GM23338 (cell line): ENCODE data around the gene EBF4. TPM values are rescaled to one million over a fixed set of nuclear protein-coding genes. Genes with fewer than 3 reads are reported as not detected.

Source experiments
- ATAC-seq: fragments of 200-7000 bp; cut with Tn5 transposase; 3 replicates; pipeline ENCODE4 v1.9.1; 2020
- DNase-seq: peaks from one replicate; pipeline ENCODE4 v3.0.0-alpha.2; 2015; ENCODE audit warnings: low spot score
- H2AFZ ChIP-seq: fragments of 200-600 bp; sonication (generic); 2 replicates; pipeline ENCODE4 v1.8.0; 2016; ENCODE audit warnings: antibody characterized with exemption, mild to moderate bottlenecking, moderate library complexity
- H3F3A ChIP-seq: fragments of 200-600 bp; sonication (generic); replicated peaks from 2 replicates; pipeline ENCODE4 v1.8.0; 2017; ENCODE audit warnings: antibody characterized with exemption, mixed run types, low read depth
- H3K27ac ChIP-seq: fragments of 200-600 bp; sonication (generic); 2 replicates; pipeline ENCODE4 v1.6.1; 2016; ENCODE audit warnings: low read depth
- H3K27me3 ChIP-seq: fragments of 200-600 bp; sonication (generic); 2 replicates; pipeline ENCODE4 v1.8.0; 2016; ENCODE audit warnings: mild to moderate bottlenecking, mixed run types, moderate library complexity; ENCODE audit not compliant: insufficient read depth
- H3K36me3 ChIP-seq: fragments of 200-600 bp; sonication (generic); 2 replicates; pipeline ENCODE4 v1.8.0; 2016; ENCODE audit warnings: mild to moderate bottlenecking; ENCODE audit not compliant: insufficient read depth
- H3K4me1 ChIP-seq: fragments of 200-600 bp; sonication (generic); 2 replicates; pipeline ENCODE4 v1.8.0; 2016; ENCODE audit warnings: mild to moderate bottlenecking, moderate library complexity; ENCODE audit not compliant: insufficient read depth
- H3K4me2 ChIP-seq: fragments of 200-600 bp; sonication (generic); 2 replicates; pipeline ENCODE4 v1.7.1; 2017; ENCODE audit warnings: mixed run types
- H3K4me3 ChIP-seq: fragments of 200-600 bp; sonication (generic); 2 replicates; pipeline ENCODE4 v1.6.1; 2016; ENCODE audit warnings: mixed run types
- H3K79me2 ChIP-seq: fragments of 200-600 bp; sonication (generic); replicated peaks from 2 replicates; pipeline ENCODE4 v1.8.0; 2017; ENCODE audit warnings: mild to moderate bottlenecking; ENCODE audit not compliant: insufficient read depth
- H3K9me2 ChIP-seq: fragments of 200-600 bp; sonication (generic); 2 replicates; pipeline ENCODE4 v1.8.0; 2017; ENCODE audit not compliant: insufficient read depth
- H4K20me1 ChIP-seq: fragments of 200-600 bp; sonication (generic); replicated peaks from 2 replicates; pipeline ENCODE4 v1.8.0; 2017; ENCODE audit warnings: mild to moderate bottlenecking; ENCODE audit not compliant: insufficient read depth
- H3K27ac Mint-ChIP-seq: 2 replicates; pipeline ENCODE4 v1.8.0; 2020; ENCODE audit warnings: inconsistent platforms, mild to moderate bottlenecking, moderate library complexity, mixed read lengths
- H3K27me3 Mint-ChIP-seq: 3 replicates; pipeline ENCODE4 v1.8.0; 2022; ENCODE audit warnings: low read depth, mild to moderate bottlenecking, moderate library complexity, mixed read lengths, inconsistent platforms; ENCODE audit not compliant: insufficient read depth, poor library complexity
- H3K36me3 Mint-ChIP-seq: 3 replicates; pipeline ENCODE4 v1.8.0; 2021; ENCODE audit warnings: low read depth, mild to moderate bottlenecking, inconsistent platforms, moderate library complexity, mixed read lengths
- H3K4me1 Mint-ChIP-seq: 3 replicates; pipeline ENCODE4 v1.8.0; 2020; ENCODE audit warnings: mild to moderate bottlenecking, inconsistent platforms, mixed read lengths
- H3K4me3 Mint-ChIP-seq: 3 replicates; pipeline ENCODE4 v1.8.0; 2021; ENCODE audit warnings: moderate library complexity, mild to moderate bottlenecking, inconsistent platforms, mixed read lengths
- H3K9me3 Mint-ChIP-seq: 3 replicates; pipeline ENCODE4 v1.8.0; 2020; ENCODE audit warnings: moderate library complexity, mild to moderate bottlenecking, inconsistent platforms, mixed read lengths
- CREB1 ChIP-seq: fragments of 250-450 bp; sonication (Bioruptor Pico); IDR thresholded peaks from 2 replicates; pipeline ENCODE4 v1.5.0; 2020; ENCODE audit warnings: low read depth, mild to moderate bottlenecking, moderate library complexity
- EZH2 ChIP-seq: fragments of 200-600 bp; sonication (generic); IDR thresholded peaks from one replicate; pipeline ENCODE4 v1.8.0; 2017; ENCODE audit warnings: antibody characterized with exemption, mild to moderate bottlenecking, low read depth; ENCODE audit not compliant: unreplicated experiment
- JUNB ChIP-seq: IDR thresholded peaks from one replicate; pipeline ENCODE4 v1.6.1; 2016; ENCODE audit warnings: antibody characterized with exemption; ENCODE audit not compliant: unreplicated experiment
- NANOG ChIP-seq: IDR thresholded peaks from 2 replicates; pipeline ENCODE4 v1.6.1; 2016; ENCODE audit warnings: antibody characterized with exemption, borderline replicate concordance
- POLR2AphosphoS5 ChIP-seq: IDR thresholded peaks from 2 replicates; pipeline ENCODE4 v1.6.1; 2016; ENCODE audit warnings: antibody characterized with exemption, low read depth
- ZNF114 ChIP-seq: fragments of 250-450 bp; sonication (Bioruptor Pico); IDR thresholded peaks from 2 replicates; pipeline ENCODE4 v1.5.0; 2020; ENCODE audit warnings: mild to moderate bottlenecking, moderate library complexity
- ZNF331 ChIP-seq: fragments of 250-450 bp; sonication (Bioruptor Pico); IDR thresholded peaks from 2 replicates; pipeline ENCODE4 v1.5.0; 2020; ENCODE audit warnings: low read depth, mild to moderate bottlenecking, moderate library complexity
- polyA plus RNA-seq: library from polyadenylated mRNA; unstranded; fragments of >200 nt; fragmentation: Nextera tagmentation; extraction: Ambion mirVana; gene quantifications from 2 replicates; pipeline ENCODE4 v1.2.1, GENCODE V29; 2016
- total RNA-seq: library from RNA; depleted of rRNA; stranded (reverse); fragments of >200 nt; shearing (Covaris generic); gene quantifications from 2 replicates; pipeline ENCODE4 v1.2.3, GENCODE V29; 2014
- TF ChIP-seq, protein P1 (sequence below): IDR thresholded peaks from 2 replicates; pipeline ENCODE4 v1.6.1; 2016; ENCODE audit warnings: antibody characterized with exemption
- TF ChIP-seq, protein P2 (sequence below): fragments of 250-450 bp; sonication (Bioruptor Pico); IDR thresholded peaks from 2 replicates; pipeline ENCODE4 v1.5.0; 2020; ENCODE audit warnings: mild to moderate bottlenecking, moderate library complexity
- TF ChIP-seq, protein P3 (sequence below): IDR thresholded peaks from one replicate; pipeline ENCODE4 v1.6.1; 2018; ENCODE audit warnings: antibody characterized with exemption; ENCODE audit not compliant: unreplicated experiment

EBF4 gene
- total and polyA plus RNA-seq, 2 experiments from 2014 or later = 0.66 to 1.6 TPM

DNA sequence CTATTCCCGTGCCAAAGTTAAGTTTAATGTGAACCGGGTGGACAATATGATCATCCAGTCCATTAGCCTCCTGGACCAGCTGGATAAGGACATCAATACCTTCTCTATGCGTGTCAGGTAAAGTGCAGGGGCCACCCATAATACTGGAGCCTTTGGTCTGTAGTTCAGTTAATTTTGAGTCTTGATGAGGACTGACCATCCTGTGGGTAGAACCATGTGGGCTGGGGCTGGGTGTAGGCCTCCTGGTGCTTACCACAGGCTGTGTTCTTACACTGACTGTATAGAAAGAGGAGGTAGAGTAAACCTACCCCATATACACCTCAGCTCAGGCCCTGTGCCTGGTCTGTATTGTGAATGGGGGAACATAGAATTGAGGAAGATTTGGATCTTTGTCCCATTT, 37.7 kb upstream of the EBF4 start:
- no peak overlapping the region for H2AFZ ChIP-seq
- H3K27me3 Mint-ChIP-seq = peaks cover 30% of the 10 kb centered on the region
- no peaks in the 10 kb centered on the region for H3K27me3 ChIP-seq
- H3K4me3 Mint-ChIP-seq = peak overlapping the region; percentile 94
- H3K4me1 ChIP-seq = peaks cover 15% of the 10 kb centered on the region
- H3K4me1 Mint-ChIP-seq = peaks cover 20% of the 10 kb centered on the region
- H3K9me3 Mint-ChIP-seq = peaks cover 4% of the 10 kb centered on the region
- H3K4me2 ChIP-seq = peak overlapping the region; percentile 100
- peaks cover 56% of the 10 kb centered on the region for H3K36me3 ChIP-seq
- H4K20me1 ChIP-seq = peaks cover 56% of the 10 kb centered on the region
- H3K79me2 ChIP-seq = peaks cover 48% of the 10 kb centered on the region
- H3K4me3 ChIP-seq = peak overlapping the region; percentile 99
- peak overlapping the region; percentile 85; the same call in 1 of the 2 replicates for H3K27ac ChIP-seq
- H3K9me2 ChIP-seq = no peaks in the 10 kb centered on the region
- TF ChIP-seq EZH2 = no peak
- no peak for TF ChIP-seq POLR2AphosphoS5
- TF ChIP-seq ZNF331 = no peak
- no peak for TF ChIP-seq ZNF114 (CRISPR knock-in tag)
- no peak for TF ChIP-seq CREB1 (CRISPR knock-in tag)
- TF ChIP-seq, protein P1, sequence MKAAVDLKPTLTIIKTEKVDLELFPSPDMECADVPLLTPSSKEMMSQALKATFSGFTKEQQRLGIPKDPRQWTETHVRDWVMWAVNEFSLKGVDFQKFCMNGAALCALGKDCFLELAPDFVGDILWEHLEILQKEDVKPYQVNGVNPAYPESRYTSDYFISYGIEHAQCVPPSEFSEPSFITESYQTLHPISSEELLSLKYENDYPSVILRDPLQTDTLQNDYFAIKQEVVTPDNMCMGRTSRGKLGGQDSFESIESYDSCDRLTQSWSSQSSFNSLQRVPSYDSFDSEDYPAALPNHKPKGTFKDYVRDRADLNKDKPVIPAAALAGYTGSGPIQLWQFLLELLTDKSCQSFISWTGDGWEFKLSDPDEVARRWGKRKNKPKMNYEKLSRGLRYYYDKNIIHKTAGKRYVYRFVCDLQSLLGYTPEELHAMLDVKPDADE = no peak
- TF ChIP-seq NANOG = no peak
- TF ChIP-seq, protein P2, sequence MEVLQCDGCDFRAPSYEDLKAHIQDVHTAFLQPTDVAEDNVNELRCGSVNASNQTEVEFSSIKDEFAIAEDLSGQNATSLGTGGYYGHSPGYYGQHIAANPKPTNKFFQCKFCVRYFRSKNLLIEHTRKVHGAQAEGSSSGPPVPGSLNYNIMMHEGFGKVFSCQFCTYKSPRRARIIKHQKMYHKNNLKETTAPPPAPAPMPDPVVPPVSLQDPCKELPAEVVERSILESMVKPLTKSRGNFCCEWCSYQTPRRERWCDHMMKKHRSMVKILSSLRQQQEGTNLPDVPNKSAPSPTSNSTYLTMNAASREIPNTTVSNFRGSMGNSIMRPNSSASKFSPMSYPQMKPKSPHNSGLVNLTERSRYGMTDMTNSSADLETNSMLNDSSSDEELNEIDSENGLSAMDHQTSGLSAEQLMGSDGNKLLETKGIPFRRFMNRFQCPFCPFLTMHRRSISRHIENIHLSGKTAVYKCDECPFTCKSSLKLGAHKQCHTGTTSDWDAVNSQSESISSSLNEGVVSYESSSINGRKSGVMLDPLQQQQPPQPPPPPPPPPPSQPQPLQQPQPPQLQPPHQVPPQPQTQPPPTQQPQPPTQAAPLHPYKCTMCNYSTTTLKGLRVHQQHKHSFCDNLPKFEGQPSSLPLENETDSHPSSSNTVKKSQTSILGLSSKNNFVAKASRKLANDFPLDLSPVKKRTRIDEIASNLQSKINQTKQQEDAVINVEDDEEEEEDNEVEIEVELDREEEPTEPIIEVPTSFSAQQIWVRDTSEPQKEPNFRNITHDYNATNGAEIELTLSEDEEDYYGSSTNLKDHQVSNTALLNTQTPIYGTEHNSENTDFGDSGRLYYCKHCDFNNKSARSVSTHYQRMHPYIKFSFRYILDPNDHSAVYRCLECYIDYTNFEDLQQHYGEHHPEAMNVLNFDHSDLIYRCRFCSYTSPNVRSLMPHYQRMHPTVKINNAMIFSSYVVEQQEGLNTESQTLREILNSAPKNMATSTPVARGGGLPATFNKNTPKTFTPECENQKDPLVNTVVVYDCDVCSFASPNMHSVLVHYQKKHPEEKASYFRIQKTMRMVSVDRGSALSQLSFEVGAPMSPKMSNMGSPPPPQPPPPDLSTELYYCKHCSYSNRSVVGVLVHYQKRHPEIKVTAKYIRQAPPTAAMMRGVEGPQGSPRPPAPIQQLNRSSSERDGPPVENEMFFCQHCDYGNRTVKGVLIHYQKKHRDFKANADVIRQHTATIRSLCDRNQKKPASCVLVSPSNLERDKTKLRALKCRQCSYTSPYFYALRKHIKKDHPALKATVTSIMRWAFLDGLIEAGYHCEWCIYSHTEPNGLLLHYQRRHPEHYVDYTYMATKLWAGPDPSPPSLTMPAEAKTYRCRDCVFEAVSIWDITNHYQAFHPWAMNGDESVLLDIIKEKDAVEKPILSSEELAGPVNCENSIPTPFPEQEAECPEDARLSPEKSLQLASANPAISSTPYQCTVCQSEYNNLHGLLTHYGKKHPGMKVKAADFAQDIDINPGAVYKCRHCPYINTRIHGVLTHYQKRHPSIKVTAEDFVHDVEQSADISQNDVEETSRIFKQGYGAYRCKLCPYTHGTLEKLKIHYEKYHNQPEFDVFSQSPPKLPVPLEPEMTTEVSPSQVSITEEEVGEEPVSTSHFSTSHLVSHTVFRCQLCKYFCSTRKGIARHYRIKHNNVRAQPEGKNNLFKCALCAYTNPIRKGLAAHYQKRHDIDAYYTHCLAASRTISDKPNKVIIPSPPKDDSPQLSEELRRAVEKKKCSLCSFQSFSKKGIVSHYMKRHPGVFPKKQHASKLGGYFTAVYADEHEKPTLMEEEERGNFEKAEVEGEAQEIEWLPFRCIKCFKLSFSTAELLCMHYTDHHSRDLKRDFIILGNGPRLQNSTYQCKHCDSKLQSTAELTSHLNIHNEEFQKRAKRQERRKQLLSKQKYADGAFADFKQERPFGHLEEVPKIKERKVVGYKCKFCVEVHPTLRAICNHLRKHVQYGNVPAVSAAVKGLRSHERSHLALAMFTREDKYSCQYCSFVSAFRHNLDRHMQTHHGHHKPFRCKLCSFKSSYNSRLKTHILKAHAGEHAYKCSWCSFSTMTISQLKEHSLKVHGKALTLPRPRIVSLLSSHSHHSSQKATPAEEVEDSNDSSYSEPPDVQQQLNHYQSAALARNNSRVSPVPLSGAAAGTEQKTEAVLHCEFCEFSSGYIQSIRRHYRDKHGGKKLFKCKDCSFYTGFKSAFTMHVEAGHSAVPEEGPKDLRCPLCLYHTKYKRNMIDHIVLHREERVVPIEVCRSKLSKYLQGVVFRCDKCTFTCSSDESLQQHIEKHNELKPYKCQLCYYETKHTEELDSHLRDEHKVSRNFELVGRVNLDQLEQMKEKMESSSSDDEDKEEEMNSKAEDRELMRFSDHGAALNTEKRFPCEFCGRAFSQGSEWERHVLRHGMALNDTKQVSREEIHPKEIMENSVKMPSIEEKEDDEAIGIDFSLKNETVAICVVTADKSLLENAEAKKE = no peak
- TF ChIP-seq, protein P3, sequence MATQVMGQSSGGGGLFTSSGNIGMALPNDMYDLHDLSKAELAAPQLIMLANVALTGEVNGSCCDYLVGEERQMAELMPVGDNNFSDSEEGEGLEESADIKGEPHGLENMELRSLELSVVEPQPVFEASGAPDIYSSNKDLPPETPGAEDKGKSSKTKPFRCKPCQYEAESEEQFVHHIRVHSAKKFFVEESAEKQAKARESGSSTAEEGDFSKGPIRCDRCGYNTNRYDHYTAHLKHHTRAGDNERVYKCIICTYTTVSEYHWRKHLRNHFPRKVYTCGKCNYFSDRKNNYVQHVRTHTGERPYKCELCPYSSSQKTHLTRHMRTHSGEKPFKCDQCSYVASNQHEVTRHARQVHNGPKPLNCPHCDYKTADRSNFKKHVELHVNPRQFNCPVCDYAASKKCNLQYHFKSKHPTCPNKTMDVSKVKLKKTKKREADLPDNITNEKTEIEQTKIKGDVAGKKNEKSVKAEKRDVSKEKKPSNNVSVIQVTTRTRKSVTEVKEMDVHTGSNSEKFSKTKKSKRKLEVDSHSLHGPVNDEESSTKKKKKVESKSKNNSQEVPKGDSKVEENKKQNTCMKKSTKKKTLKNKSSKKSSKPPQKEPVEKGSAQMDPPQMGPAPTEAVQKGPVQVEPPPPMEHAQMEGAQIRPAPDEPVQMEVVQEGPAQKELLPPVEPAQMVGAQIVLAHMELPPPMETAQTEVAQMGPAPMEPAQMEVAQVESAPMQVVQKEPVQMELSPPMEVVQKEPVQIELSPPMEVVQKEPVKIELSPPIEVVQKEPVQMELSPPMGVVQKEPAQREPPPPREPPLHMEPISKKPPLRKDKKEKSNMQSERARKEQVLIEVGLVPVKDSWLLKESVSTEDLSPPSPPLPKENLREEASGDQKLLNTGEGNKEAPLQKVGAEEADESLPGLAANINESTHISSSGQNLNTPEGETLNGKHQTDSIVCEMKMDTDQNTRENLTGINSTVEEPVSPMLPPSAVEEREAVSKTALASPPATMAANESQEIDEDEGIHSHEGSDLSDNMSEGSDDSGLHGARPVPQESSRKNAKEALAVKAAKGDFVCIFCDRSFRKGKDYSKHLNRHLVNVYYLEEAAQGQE = no peak
- TF ChIP-seq JUNB = no peak
- peaks cover 66% of the 10 kb centered on the region for H3F3A ChIP-seq
- DNase-seq = no peak
- ATAC-seq = no peak
- peak overlapping the region; percentile 86; the same call in 1 of the 2 replicates for H3K27ac Mint-ChIP-seq
- peaks cover 73% of the 10 kb centered on the region for H3K36me3 Mint-ChIP-seq
